Measurements from ENCODE around the gene LETM1. TPM values are rescaled to one million over a fixed set of nuclear protein-coding genes. Genes with fewer than 3 reads are reported as not detected.

LETM1 gene
- total RNA-seq, 3 donors from 2014 or later = 31.0 to 42.9 (median 32.5) TPM

DNA sequence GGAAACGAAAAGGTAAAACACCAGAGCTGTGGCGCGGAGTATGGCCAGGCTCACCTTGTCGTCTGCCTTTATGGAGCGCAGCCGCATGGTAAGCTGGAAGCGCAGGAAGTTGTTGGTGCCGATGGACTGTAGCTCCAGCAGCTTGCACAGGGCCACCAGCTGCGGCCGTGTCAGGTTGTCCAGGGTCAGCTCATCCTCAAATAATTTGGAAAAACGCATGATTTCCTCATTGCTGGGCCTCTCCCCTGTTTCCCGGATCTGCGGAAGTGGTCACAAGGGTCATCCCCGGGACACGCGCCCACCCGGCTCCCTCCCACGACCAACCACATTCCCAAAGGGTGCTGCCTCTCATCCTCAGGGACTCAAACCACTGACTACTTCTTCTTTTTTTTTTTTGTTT, 23.3 kb downstream of the LETM1 start:
- H3K9me3 ChIP-seq = no peaks in the 10 kb centered on the region
- H3K4me3 ChIP-seq = no peak overlapping the region
- no peak for TF ChIP-seq POLR2AphosphoS5 (IDR thresholded peaks at IDR 0.05)
- no peak overlapping the region for H3K27ac ChIP-seq
- no peaks in the 10 kb centered on the region for H3K4me1 ChIP-seq
- H3K36me3 ChIP-seq = peaks cover 7% of the 10 kb centered on the region
- no peaks in the 10 kb centered on the region for H3K27me3 ChIP-seq
- no peak for DNase-seq (ENCODE audit: low spot score in 2 of 2)
- intact Hi-C loops (cut with DNase I; ENCODE audit: low total_unique reads) = no loop called here

DNA sequence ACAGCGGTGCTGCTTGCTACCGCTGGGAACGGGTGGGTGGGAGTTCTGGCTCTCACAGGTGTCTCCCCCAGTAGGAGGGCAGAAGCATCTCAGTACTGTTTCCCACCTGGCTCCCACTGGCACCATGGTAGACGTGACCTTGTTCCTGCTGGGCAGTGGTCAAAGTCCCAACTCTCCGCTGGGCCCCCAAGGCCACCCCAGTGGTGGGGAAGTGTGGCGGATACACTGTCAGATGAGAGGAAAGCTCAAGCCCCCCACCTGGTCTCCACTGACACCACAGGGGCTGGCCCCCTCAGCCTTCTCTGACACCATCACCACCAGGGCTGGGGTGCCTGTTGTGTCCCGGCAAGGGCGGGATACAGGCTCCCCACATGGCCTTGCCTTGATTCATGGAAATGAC, 24.6 kb downstream of the LETM1 start:
- H3K27ac ChIP-seq = no peak overlapping the region
- H3K4me3 ChIP-seq = no peak overlapping the region
- no peaks in the 10 kb centered on the region for H3K27me3 ChIP-seq
- H3K9me3 ChIP-seq = no peaks in the 10 kb centered on the region
- no peak for DNase-seq (ENCODE audit: low spot score in 2 of 2)
- H3K36me3 ChIP-seq = peaks cover 7% of the 10 kb centered on the region
- H3K4me1 ChIP-seq = no peaks in the 10 kb centered on the region
- intact Hi-C loops (cut with DNase I; ENCODE audit: low total_unique reads) = no loop called here
- TF ChIP-seq POLR2A (IDR thresholded peaks at IDR 0.05) (no peak), CTCF (IDR thresholded peaks at IDR 0.05) (no peak), POLR2AphosphoS5 (IDR thresholded peaks at IDR 0.05) (no peak)

DNA sequence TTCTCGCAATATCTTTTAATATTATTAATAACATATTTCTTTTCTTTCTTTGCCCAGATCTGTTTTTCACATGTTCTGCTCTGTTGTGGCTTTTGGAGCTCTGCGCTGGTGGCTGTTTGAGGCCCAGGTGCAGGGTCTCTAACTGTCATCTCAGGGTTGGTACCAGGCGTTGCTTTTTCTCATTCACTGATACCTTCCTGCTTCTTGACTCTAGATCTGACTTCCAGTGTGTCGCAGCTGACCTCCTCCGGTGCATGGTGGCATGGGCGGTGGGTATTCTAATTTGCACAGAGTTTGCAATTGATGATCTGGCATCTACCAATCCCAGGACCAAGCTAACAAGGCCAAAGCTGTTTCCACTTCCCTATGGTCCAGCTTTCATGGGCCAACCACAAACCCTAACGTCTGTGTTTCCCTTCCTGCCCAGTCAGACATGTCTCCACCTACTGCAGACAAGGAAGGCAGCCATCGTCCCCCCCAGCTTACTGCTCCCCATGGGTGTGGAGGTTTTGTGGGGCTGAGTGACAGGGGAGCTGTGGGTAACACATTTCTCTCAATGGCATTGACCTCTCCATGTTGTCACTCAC, 25.2 kb downstream of the LETM1 start:
- Histone ChIP-seq H3K4me1 (no peaks in the 10 kb centered on the region), H3K36me3 (peaks cover 7% of the 10 kb centered on the region), H3K27me3 (no peaks in the 10 kb centered on the region), H3K4me3 (no peak overlapping the region), H3K9me3 (no peaks in the 10 kb centered on the region), H3K27ac (no peak overlapping the region)
- intact Hi-C loops (cut with DNase I; ENCODE audit: low total_unique reads) = no loop called here
- DNase-seq (ENCODE audit: low spot score in 2 of 2) = no peak
- TF ChIP-seq POLR2A (IDR thresholded peaks at IDR 0.05) (no peak), CTCF (IDR thresholded peaks at IDR 0.05) (no peak), POLR2AphosphoS5 (IDR thresholded peaks at IDR 0.05) (no peak)

DNA sequence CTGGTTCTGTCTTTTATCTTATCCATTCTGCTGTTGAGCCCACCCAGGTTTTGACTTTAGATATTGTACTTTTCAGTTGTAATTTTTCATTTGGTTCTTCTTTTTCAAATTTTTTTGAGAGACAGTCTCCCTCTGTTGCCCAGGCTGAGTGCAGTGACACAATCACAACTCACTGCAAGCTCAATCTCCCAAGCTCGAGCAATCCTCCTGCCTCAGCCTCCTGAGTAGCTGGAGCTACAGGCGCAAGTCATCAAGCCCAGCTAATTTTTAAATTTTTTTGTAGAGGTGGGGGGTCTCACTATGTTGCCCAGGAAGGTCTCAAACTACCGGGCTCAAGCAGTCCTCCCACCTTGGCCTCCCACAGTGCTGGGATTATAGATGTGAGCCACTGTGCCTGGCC, 25.7 kb downstream of the LETM1 start:
- intact Hi-C loops (cut with DNase I; ENCODE audit: low total_unique reads) = no loop called here
- no peaks in the 10 kb centered on the region for H3K4me1 ChIP-seq
- no peak overlapping the region for H3K27ac ChIP-seq
- no peak for TF ChIP-seq POLR2A (IDR thresholded peaks at IDR 0.05)
- no peak for TF ChIP-seq POLR2AphosphoS5 (IDR thresholded peaks at IDR 0.05)
- TF ChIP-seq CTCF (IDR thresholded peaks at IDR 0.05) = no peak
- peaks cover 3% of the 10 kb centered on the region for H3K36me3 ChIP-seq
- H3K9me3 ChIP-seq = no peaks in the 10 kb centered on the region
- H3K4me3 ChIP-seq = no peak overlapping the region
- no peak for DNase-seq (ENCODE audit: low spot score in 2 of 2)
- H3K27me3 ChIP-seq = no peaks in the 10 kb centered on the region

- no peak for DNase-seq (ENCODE audit: low spot score in 2 of 2)
- H3K9me3 ChIP-seq = no peaks in the 10 kb centered on the region
- H3K36me3 ChIP-seq = peaks cover 3% of the 10 kb centered on the region
- H3K27me3 ChIP-seq = no peaks in the 10 kb centered on the region
- intact Hi-C loops (cut with DNase I; ENCODE audit: low total_unique reads) = no loop called here
- no peaks in the 10 kb centered on the region for H3K4me1 ChIP-seq
- no peak overlapping the region for H3K4me3 ChIP-seq
- no peak for TF ChIP-seq POLR2A (IDR thresholded peaks at IDR 0.05)
- no peak for TF ChIP-seq CTCF (IDR thresholded peaks at IDR 0.05)
- no peak for TF ChIP-seq POLR2AphosphoS5 (IDR thresholded peaks at IDR 0.05)
- no peak overlapping the region for H3K27ac ChIP-seq
Measured at GRCh38 chr4:1826531-1827350, 29.2 kb downstream of the LETM1 start.
